HG02970 (cell line): ENCODE data around the gene ABAT.
"Not testable (repeated sequence)": the region's sequence is repeated elsewhere in the genome, so short reads cannot be mapped to it uniquely, and the experiment has no call there.

Experiments used
- ATAC-seq: cut with Tn5 transposase; IDR thresholded peaks from one replicate; pipeline ENCODE4 v1.9.1; 2021; ENCODE audit warnings: mild to moderate bottlenecking, moderate library complexity, moderate number of reproducible peaks; ENCODE audit not compliant: unreplicated experiment, low FRiP score

The ABAT gene

GRCh38 chr16:8739151-8739550, 64.7 kb downstream of the ABAT start:
- ATAC-seq: no peak

DNA sequence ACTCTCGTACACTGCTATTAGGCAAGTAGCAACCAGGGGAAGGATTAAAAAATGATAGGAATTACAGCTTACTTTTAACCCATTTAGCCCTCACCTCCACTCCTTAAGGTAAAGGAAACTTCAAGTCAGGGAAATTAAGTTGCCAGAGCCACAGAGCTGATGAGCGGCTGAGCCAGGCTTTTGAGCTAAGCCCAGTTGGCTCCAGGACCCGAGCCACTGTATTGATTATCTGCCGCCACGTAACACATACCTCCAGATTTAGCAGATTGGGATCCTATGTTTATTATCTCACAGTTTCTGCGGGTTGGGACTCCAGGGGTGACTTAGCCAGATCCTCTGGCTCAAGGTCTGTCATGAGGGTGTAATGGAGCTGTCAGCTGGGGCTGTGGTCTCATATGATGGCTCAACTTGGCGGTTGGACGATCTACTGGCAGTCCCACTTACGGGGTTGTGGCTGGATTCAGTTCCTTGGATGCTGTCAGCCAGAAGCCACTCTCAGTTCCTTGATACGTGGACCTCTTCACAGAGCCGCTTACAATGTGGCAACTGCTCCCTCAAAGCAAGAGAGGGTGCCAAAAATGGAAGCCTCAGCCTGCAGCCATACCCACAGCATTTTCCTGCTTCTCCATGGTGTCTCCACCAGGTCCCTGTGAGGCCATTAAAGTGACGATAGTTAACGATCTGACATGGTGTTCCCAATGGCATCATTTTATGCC, 65.7 kb downstream of the ABAT start:
- no peak for ATAC-seq

GRCh38 chr16:8740775-8741355, 66.4 kb downstream of the ABAT start:
- no peak for ATAC-seq

GRCh38 chr16:8741636-8742035, 67.2 kb downstream of the ABAT start:
- no peak for ATAC-seq

GRCh38 chr16:8742068-8742467, 67.7 kb downstream of the ABAT start:
- ATAC-seq: no peak

- ATAC-seq: not testable (repeated sequence)
Observed at GRCh38 chr16:8748944-8749343, 74.5 kb downstream of the ABAT start.

- ATAC-seq: no peak
Observed at GRCh38 chr16:8751481-8752311, 77.3 kb downstream of the ABAT start.

DNA sequence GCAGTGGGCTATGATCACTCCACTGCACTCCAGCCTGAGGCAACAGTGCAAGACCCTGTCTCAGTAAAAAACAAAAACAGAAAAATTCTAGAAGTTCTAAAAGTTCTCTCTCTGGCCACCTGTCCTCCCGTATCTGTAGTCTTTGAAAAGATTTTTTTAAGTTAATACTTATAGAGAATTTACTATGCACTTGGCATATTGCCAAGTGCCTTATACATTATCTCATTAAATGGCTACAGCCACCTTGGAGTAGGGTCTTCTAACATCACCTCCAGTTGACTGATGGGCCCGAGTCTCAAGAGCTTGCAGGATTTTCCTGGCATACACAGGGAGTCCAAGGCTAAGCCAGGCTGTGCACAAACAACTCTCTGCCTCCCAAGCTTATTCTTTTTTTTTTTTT, 78.3 kb downstream of the ABAT start:
- ATAC-seq: no peak

GRCh38 chr16:8753416-8754054, 79.1 kb downstream of the ABAT start:
- ATAC-seq: no peak

GRCh38 chr16:8756755-8757154, 82.3 kb downstream of the ABAT start:
- ATAC-seq: no peak

- ATAC-seq: no peak
Observed at GRCh38 chr16:8758022-8758421, 83.6 kb downstream of the ABAT start.

DNA sequence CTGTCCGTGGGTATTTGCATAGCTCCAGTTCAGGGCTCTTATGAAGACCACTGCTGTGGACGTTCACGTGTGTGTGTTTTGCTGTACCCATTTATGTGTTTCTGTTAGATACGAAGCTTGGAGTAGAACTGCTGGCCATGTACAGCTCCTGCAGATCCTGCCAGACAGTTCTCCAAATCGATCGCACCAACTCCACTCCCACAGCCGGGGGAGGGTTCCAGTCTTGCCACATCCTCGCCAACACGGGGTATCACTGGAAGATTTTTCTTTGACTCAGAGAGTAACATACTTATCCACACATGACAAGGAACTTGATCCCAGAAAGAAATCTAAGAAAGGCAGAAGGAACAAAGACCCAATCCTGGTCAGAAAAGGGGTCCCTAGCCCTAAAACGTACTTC, 85.6 kb downstream of the ABAT start:
- ATAC-seq: no peak

DNA sequence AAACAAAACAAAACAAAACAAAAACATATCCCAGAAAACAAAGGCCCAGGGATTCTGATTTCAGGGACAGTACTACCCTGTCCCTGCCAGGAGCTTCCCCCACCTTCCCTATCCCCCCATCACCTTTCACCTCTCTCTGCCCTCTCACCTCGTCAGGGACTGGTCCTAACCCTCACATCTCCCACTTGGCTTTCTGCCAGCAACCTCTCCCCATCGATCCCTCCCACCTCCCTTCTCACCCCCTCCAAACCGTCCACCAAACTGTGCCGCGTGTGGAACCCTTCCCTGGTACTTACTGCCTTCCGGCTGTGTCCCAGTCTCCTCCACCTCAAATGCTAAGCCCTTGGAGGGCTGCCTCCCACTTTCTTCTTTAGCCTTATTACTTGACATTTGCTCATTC, 86.7 kb downstream of the ABAT start:
- no peak for ATAC-seq

DNA sequence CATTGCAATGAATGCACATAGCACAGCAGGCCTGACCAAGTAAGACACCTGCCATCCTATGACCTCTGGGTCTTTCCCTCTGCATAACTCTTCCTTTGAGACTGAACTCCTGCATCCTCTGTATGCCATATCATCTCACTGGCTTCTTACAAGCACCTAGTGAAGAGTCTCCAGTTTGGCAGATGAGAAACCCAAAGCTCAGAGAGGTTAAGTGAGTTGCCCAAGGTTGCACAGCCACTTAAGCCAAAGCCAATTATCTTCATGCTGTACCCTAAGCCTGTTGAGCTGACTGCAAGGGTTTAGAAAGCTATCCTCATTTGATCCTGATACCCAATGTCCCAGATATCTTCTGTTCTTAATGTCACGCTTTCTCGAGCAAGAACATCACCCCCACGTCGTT, 87.8 kb downstream of the ABAT start:
- no peak for ATAC-seq

- ATAC-seq: no peak
Observed at GRCh38 chr16:8763083-8763482, 88.7 kb downstream of the ABAT start.

DNA sequence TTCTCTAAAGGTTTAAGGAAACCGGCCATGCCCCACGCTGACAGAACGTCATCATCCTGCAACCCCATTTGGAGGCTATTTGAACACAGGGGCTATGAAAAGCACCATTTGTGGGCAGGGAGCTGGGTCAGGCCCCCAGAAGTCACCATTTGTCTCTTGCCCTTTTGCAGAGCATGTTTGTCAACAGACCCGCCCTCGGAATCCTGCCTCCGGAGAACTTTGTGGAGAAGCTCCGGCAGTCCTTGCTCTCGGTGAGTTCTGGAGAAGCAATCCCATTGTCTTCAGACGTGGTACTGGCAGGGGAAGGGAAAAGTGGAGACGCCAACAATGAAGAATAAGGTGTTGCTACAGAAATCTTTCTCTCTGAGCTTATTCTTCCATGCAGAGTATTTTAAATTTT, 89.5 kb downstream of the ABAT start:
- ATAC-seq: no peak

GRCh38 chr16:8764525-8765250, 90.3 kb downstream of the ABAT start:
- no peak for ATAC-seq

DNA sequence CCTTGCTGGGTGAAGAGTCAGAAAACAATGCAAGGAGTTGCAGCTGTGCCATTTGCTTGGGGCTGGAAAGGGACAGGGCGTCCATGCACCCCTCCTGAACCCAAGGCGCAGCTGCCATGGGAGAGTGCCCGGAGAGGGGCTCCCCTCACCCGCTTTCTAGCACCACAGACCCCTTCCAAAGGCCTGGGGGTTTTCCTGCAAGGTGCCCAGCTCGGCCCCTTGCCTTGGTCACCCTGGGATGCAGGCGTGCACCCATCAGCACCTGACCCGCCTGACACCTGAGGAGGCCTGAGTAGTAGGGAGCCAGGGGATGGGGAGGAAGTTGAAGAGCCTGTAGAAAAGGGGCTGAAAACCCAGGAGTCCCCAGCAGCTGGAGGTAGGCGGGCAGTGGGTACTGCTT, 92.8 kb downstream of the ABAT start:
- no peak for ATAC-seq

DNA sequence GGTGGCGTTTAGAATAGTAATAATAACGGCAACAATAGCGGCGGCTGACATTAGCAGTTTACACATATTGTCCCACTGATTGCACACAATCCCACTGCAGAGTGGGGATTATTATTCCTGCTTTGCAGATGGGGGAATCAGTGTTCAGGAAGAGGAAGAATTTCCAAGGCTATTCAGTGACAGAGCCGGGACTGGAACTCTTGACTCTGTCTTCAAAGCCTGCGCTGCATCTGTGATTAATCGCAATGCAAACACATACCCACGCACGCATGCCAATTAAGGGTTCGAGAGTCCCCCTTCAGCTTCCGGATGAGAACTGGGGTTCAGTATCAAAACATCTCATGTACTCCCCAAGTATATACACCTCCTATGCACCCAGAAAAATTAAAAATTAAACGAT, 93.9 kb downstream of the ABAT start:
- no peak for ATAC-seq

- no peak for ATAC-seq
Observed at GRCh38 chr16:8768692-8769091, 94.3 kb downstream of the ABAT start.
